GM13977 (cell line): Measurements from ENCODE around the gene HIVEP3.

ENCODE experiments used
- DNase-seq: peaks from one replicate; pipeline ENCODE4 v3.0.0; 2012; ENCODE audit warnings: low spot score
- CTCF ChIP-seq: IDR thresholded peaks from 2 replicates; pipeline ENCODE4 v1.5.1; 2012; ENCODE audit warnings: mild to moderate bottlenecking, control low read depth; ENCODE audit not compliant: insufficient read depth; ENCODE audit errors: extremely low read depth, missing control alignments
- in situ Hi-C: fragments of 300-500 bp; cut with MboI; formaldehyde crosslinking; loops from one replicate; pipeline ENCODE4 v1.12.0; 2022; ENCODE audit warnings: low sequenced_read_pairs, low pct_unique_long_range_greater_than_20kb, mixed read lengths, inconsistent platforms; ENCODE audit not compliant: unreplicated experiment

Gene HIVEP3

GRCh38 chr1:41795205-41795762, 123.4 kb downstream of the HIVEP3 start:
- TF ChIP-seq CTCF, result no peak
- in situ Hi-C loops, result no loop called here
- DNase-seq, result no peak

DNA sequence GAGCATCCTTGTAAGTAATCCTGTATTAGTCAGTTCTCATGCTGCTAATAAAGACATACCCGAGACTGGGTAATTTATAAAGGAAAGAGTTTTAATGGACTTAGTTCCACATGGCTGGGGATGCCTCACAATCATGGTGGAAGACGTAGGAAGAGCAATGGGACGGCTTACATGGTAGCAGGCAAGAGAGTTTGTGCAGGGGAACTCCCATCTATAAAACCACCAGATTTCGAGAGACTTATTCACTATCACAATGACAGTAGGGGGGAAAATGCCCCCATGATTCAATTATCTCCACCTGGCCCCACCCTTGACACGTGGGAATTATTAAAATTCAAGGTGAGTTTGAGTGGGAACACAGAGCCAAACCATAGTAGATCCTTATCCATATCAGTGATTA, 124.7 kb downstream of the HIVEP3 start:
- no peak for TF ChIP-seq CTCF
- no peak for DNase-seq
- in situ Hi-C loops, result no loop called here

DNA sequence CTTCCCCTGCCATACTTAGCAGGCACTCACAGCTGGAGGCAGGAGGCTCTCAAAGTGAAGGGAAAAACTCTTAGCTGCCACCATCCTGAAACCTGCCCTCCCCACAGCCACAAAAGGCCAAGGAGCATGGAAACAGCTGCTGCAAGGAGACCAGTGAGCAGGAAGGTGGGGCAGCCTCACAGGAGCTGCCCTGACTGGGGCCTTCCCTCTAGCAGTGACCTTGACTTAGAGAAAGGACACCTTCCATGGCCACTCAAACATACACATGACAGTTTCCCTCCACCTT, 126.3 kb downstream of the HIVEP3 start:
- no peak for DNase-seq
- TF ChIP-seq CTCF, result no peak
- in situ Hi-C loops, result no loop called here

DNA sequence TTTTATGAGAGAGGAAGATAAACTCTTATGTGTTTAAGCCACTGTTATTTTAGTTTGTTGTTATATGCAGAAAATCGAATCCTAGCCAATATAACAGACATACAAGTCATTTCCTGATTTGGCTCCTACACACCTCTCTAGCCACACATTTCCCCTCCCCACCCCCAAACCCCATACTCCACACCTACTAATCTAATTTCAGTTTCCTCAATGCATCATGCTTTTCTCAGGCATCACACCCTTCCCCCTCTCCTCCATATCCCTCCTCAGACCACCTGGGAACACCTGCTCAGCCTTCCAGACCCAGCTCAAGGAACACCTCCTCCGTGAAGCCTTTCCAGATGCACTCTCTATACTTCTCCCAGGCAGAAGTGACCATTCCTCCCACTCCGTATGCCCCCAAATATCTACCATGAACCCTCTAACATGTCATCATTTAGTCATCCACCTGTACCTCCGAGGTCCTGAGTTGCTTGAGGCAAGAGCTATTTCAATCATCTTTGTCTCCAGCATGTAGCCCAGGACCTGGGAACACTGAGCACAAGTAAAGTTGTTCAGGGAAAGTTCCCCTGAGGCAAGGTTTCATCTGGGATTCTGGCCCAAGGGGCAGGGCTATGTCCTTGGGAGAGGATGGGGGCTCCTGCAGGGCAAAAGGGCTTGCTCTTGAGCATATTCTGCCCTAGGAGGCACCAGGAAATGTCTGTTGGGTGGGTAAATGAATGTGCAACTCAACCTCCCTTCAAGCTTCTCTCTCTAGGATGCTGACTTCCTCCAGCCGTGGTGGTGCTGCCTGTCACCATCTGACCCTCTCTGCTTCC, 126.8 kb downstream of the HIVEP3 start:
- no peak for TF ChIP-seq CTCF
- in situ Hi-C loops, result no loop called here
- no peak for DNase-seq

- DNase-seq, result no peak
- no peak for TF ChIP-seq CTCF
- in situ Hi-C loops, result no loop called here
These were observed 128.4 kb downstream of the HIVEP3 start for GRCh38 chr1:41790351-41790750.

GRCh38 chr1:41789661-41790330, 128.9 kb downstream of the HIVEP3 start:
- DNase-seq, result no peak
- no peak for TF ChIP-seq CTCF
- in situ Hi-C loops, result loop anchor here (10.0 kb wide), 1 partner anchor 215 kb away; no protein-coding TSS in a partner anchor
